ENCODE measurements around the gene CDK5RAP1.
"Not testable (repeated sequence)": the region's sequence is repeated elsewhere in the genome, so short reads cannot be mapped to it uniquely, and the experiment has no call there.

Gene CDK5RAP1

GRCh38 chr20:33434434-33434833 lies 33.1 kb upstream of the CDK5RAP1 start:
- DNase-seq (ENCODE audit: low read depth, low spot score): no peak
- TF ChIP-seq CTCF (IDR thresholded peaks at IDR 0.05; ENCODE audit: low read depth, low read length): no peak
- in situ Hi-C loops (cut with HindIII; ENCODE audit: low sequenced_read_pairs): no loop called here
- H3K4me3 ChIP-seq (ENCODE audit: low read depth, low read length): no peak overlapping the region

- DNase-seq (ENCODE audit: low read depth, low spot score): no peak
- H3K4me3 ChIP-seq (ENCODE audit: low read depth, low read length): no peak overlapping the region
- in situ Hi-C loops (cut with HindIII; ENCODE audit: low sequenced_read_pairs): no loop called here
- TF ChIP-seq CTCF (IDR thresholded peaks at IDR 0.05; ENCODE audit: low read depth, low read length): no peak
Observed at GRCh38 chr20:33433465-33434234, 32.3 kb upstream of the CDK5RAP1 start.

- no peak for TF ChIP-seq CTCF (IDR thresholded peaks at IDR 0.05; ENCODE audit: low read depth, low read length)
- H3K4me3 ChIP-seq (ENCODE audit: low read depth, low read length): no peak overlapping the region
- DNase-seq (ENCODE audit: low read depth, low spot score): no peak
- in situ Hi-C loops (cut with HindIII; ENCODE audit: low sequenced_read_pairs): no loop called here
Observed at GRCh38 chr20:33431797-33432381, 30.6 kb upstream of the CDK5RAP1 start.

GRCh38 chr20:33423875-33424274 lies 22.6 kb upstream of the CDK5RAP1 start:
- DNase-seq (ENCODE audit: low read depth, low spot score); in situ Hi-C loops (cut with HindIII; ENCODE audit: low sequenced_read_pairs): not testable (repeated sequence)

GRCh38 chr20:33423141-33423834 lies 22.0 kb upstream of the CDK5RAP1 start:
- in situ Hi-C loops (cut with HindIII; ENCODE audit: low sequenced_read_pairs): no loop called here

More at GRCh38 chr20:33423875-33424274, 22.6 kb upstream of the CDK5RAP1 start:
- not testable (repeated sequence) for H3K4me3 ChIP-seq (ENCODE audit: low read depth, low read length)

GRCh38 chr20:33419140-33419974 lies 18.0 kb upstream of the CDK5RAP1 start:
- no peak overlapping the region for H3K4me3 ChIP-seq (ENCODE audit: low read depth, low read length)
- TF ChIP-seq CTCF (IDR thresholded peaks at IDR 0.05; ENCODE audit: low read depth, low read length): no peak
- no peak for DNase-seq (ENCODE audit: low read depth, low spot score)
- in situ Hi-C loops (cut with HindIII; ENCODE audit: low sequenced_read_pairs): no loop called here

More at GRCh38 chr20:33423141-33423834, 22.0 kb upstream of the CDK5RAP1 start:
- peak; percentile 62 for DNase-seq (ENCODE audit: low read depth, low spot score)
- no peak for TF ChIP-seq CTCF (IDR thresholded peaks at IDR 0.05; ENCODE audit: low read depth, low read length)
- H3K4me3 ChIP-seq (ENCODE audit: low read depth, low read length): no peak overlapping the region

Data from astrocyte of the spinal cord (primary cell).